Erythroblast (primary cell): ENCODE results near the gene ZNF746.
"Not testable (repeated sequence)": the region's sequence is repeated elsewhere in the genome, so short reads cannot be mapped to it uniquely, and the experiment has no call there.

ENCODE experiments used
- GATA1 ChIP-seq: IDR thresholded peaks from 2 replicates; pipeline ENCODE4 v1.6.1; 2011; ENCODE audit warnings: low read depth, mild to moderate bottlenecking, control low read depth, low read length, moderate library complexity
- POLR2A ChIP-seq: IDR thresholded peaks from 2 replicates; pipeline ENCODE4 v1.6.1; 2011; ENCODE audit warnings: mild to moderate bottlenecking, low read length

GRCh38 chr7:149493975-149494374 is 3.6 kb downstream of the ZNF746 start:
- not testable (repeated sequence) for TF ChIP-seq POLR2A, GATA1
